ENCODE measurements around the gene CYB5D1.

The CYB5D1 gene

GRCh38 chr17:7894226-7894625 lies 36.4 kb downstream of the CYB5D1 start:
- Histone ChIP-seq H3K27ac (ENCODE audit: low read depth, low read length) (no peak overlapping the region), H3K27me3 (ENCODE audit: control insufficient read depth, insufficient read depth, low read length) (no peaks in the 10 kb centered on the region), H3K4me1 (ENCODE audit: control insufficient read depth, insufficient read depth, low read length) (peaks cover 3% of the 10 kb centered on the region; the same call in 1 of the 2 replicates), H3K9me3 (ENCODE audit: control insufficient read depth, insufficient read depth, low read depth, low read length) (no peaks in the 10 kb centered on the region), H3K36me3 (ENCODE audit: control insufficient read depth, insufficient read depth, low read length) (peaks cover 44% of the 10 kb centered on the region), H3K4me3 (ENCODE audit: low read depth, low read length) (no peak overlapping the region), H3K9ac (ENCODE audit: low read length) (no peak overlapping the region)

- H3K27me3 ChIP-seq (ENCODE audit: control insufficient read depth, insufficient read depth, low read length), result no peaks in the 10 kb centered on the region
- H3K4me1 ChIP-seq (ENCODE audit: control insufficient read depth, insufficient read depth, low read length), result no peaks in the 10 kb centered on the region
- no peak overlapping the region for H3K4me3 ChIP-seq (ENCODE audit: low read depth, low read length)
- H3K36me3 ChIP-seq (ENCODE audit: control insufficient read depth, insufficient read depth, low read length), result peaks cover 50% of the 10 kb centered on the region
- no peak overlapping the region for H3K27ac ChIP-seq (ENCODE audit: low read depth, low read length)
- no peaks in the 10 kb centered on the region for H3K9me3 ChIP-seq (ENCODE audit: control insufficient read depth, insufficient read depth, low read depth, low read length)
- H3K9ac ChIP-seq (ENCODE audit: low read length), result no peak overlapping the region
Observed at GRCh38 chr17:7894866-7895265, 37.1 kb downstream of the CYB5D1 start.

- H3K27me3 ChIP-seq (ENCODE audit: control insufficient read depth, insufficient read depth, low read length), result no peaks in the 10 kb centered on the region
- peaks cover 62% of the 10 kb centered on the region for H3K36me3 ChIP-seq (ENCODE audit: control insufficient read depth, insufficient read depth, low read length)
- H3K9me3 ChIP-seq (ENCODE audit: control insufficient read depth, insufficient read depth, low read depth, low read length), result no peaks in the 10 kb centered on the region
- H3K27ac ChIP-seq (ENCODE audit: low read depth, low read length), result no peak overlapping the region
- H3K4me3 ChIP-seq (ENCODE audit: low read depth, low read length), result no peak overlapping the region
- H3K4me1 ChIP-seq (ENCODE audit: control insufficient read depth, insufficient read depth, low read length), result no peaks in the 10 kb centered on the region
- no peak overlapping the region for H3K9ac ChIP-seq (ENCODE audit: low read length)
Observed at GRCh38 chr17:7897090-7897489, 39.3 kb downstream of the CYB5D1 start.

- Histone ChIP-seq H3K4me1 (ENCODE audit: control insufficient read depth, insufficient read depth, low read length) (peaks cover under 1% of the 10 kb centered on the region; the same call in 1 of the 2 replicates), H3K27ac (ENCODE audit: low read depth, low read length) (no peak overlapping the region), H3K4me3 (ENCODE audit: low read depth, low read length) (no peak overlapping the region), H3K27me3 (ENCODE audit: control insufficient read depth, insufficient read depth, low read length) (no peaks in the 10 kb centered on the region), H3K9ac (ENCODE audit: low read length) (no peak overlapping the region), H3K36me3 (ENCODE audit: control insufficient read depth, insufficient read depth, low read length) (peaks cover 66% of the 10 kb centered on the region), H3K9me3 (ENCODE audit: control insufficient read depth, insufficient read depth, low read depth, low read length) (no peaks in the 10 kb centered on the region)
Observed at GRCh38 chr17:7897773-7898172, 40.0 kb downstream of the CYB5D1 start.

GRCh38 chr17:7903154-7904103 lies 45.6 kb downstream of the CYB5D1 start:
- Histone ChIP-seq H3K36me3 (ENCODE audit: control insufficient read depth, insufficient read depth, low read length) (peaks cover 66% of the 10 kb centered on the region), H3K4me1 (ENCODE audit: control insufficient read depth, insufficient read depth, low read length) (peaks cover 14% of the 10 kb centered on the region; the same call in 1 of the 2 replicates), H3K27me3 (ENCODE audit: control insufficient read depth, insufficient read depth, low read length) (no peaks in the 10 kb centered on the region), H3K9me3 (ENCODE audit: control insufficient read depth, insufficient read depth, low read depth, low read length) (no peaks in the 10 kb centered on the region), H3K27ac (ENCODE audit: low read depth, low read length) (no peak overlapping the region), H3K9ac (ENCODE audit: low read length) (no peak overlapping the region), H3K4me3 (ENCODE audit: low read depth, low read length) (no peak overlapping the region)

- Histone ChIP-seq H3K9me3 (ENCODE audit: control insufficient read depth, insufficient read depth, low read depth, low read length) (no peaks in the 10 kb centered on the region), H3K4me3 (ENCODE audit: low read depth, low read length) (no peak overlapping the region), H3K9ac (ENCODE audit: low read length) (no peak overlapping the region), H3K36me3 (ENCODE audit: control insufficient read depth, insufficient read depth, low read length) (peaks cover 35% of the 10 kb centered on the region), H3K27ac (ENCODE audit: low read depth, low read length) (no peak overlapping the region), H3K4me1 (ENCODE audit: control insufficient read depth, insufficient read depth, low read length) (peaks cover under 1% of the 10 kb centered on the region; the same call in 1 of the 2 replicates), H3K27me3 (ENCODE audit: control insufficient read depth, insufficient read depth, low read length) (no peaks in the 10 kb centered on the region)
Observed at GRCh38 chr17:7909089-7909488, 51.3 kb downstream of the CYB5D1 start.

GRCh38 chr17:7910281-7910680 lies 52.5 kb downstream of the CYB5D1 start:
- H3K36me3 ChIP-seq (ENCODE audit: control insufficient read depth, insufficient read depth, low read length), result peaks cover 23% of the 10 kb centered on the region
- H3K4me1 ChIP-seq (ENCODE audit: control insufficient read depth, insufficient read depth, low read length), result peaks cover 3% of the 10 kb centered on the region
- H3K4me3 ChIP-seq (ENCODE audit: low read depth, low read length), result no peak overlapping the region
- H3K27ac ChIP-seq (ENCODE audit: low read depth, low read length), result no peak overlapping the region
- no peaks in the 10 kb centered on the region for H3K9me3 ChIP-seq (ENCODE audit: control insufficient read depth, insufficient read depth, low read depth, low read length)
- H3K9ac ChIP-seq (ENCODE audit: low read length), result no peak overlapping the region
- H3K27me3 ChIP-seq (ENCODE audit: control insufficient read depth, insufficient read depth, low read length), result peaks cover 9% of the 10 kb centered on the region

- Histone ChIP-seq H3K27ac (ENCODE audit: low read depth, low read length) (no peak overlapping the region), H3K27me3 (ENCODE audit: control insufficient read depth, insufficient read depth, low read length) (peaks cover 11% of the 10 kb centered on the region), H3K36me3 (ENCODE audit: control insufficient read depth, insufficient read depth, low read length) (peaks cover 19% of the 10 kb centered on the region), H3K9me3 (ENCODE audit: control insufficient read depth, insufficient read depth, low read depth, low read length) (no peaks in the 10 kb centered on the region), H3K9ac (ENCODE audit: low read length) (no peak overlapping the region), H3K4me3 (ENCODE audit: low read depth, low read length) (no peak overlapping the region), H3K4me1 (ENCODE audit: control insufficient read depth, insufficient read depth, low read length) (peaks cover 6% of the 10 kb centered on the region)
Observed at GRCh38 chr17:7910711-7911110, 52.9 kb downstream of the CYB5D1 start.

GRCh38 chr17:7911116-7911515 lies 53.3 kb downstream of the CYB5D1 start:
- Histone ChIP-seq H3K36me3 (ENCODE audit: control insufficient read depth, insufficient read depth, low read length) (peaks cover 18% of the 10 kb centered on the region), H3K27ac (ENCODE audit: low read depth, low read length) (no peak overlapping the region), H3K4me3 (ENCODE audit: low read depth, low read length) (no peak overlapping the region), H3K9me3 (ENCODE audit: control insufficient read depth, insufficient read depth, low read depth, low read length) (no peaks in the 10 kb centered on the region), H3K27me3 (ENCODE audit: control insufficient read depth, insufficient read depth, low read length) (peaks cover 13% of the 10 kb centered on the region), H3K9ac (ENCODE audit: low read length) (no peak overlapping the region), H3K4me1 (ENCODE audit: control insufficient read depth, insufficient read depth, low read length) (peaks cover 6% of the 10 kb centered on the region)

Data from HUES6 (cell line).